HT1080 (cell line): Measurements from ENCODE around the gene SYNE2. TPM values are rescaled to one million over a fixed set of nuclear protein-coding genes. Genes with fewer than 3 reads are reported as not detected.
"Not testable (repeated sequence)": the region's sequence is repeated elsewhere in the genome, so short reads cannot be mapped to it uniquely, and the experiment has no call there.

Experiments
- DNase-seq: peaks from one replicate; pipeline ENCODE4 v3.0.0-alpha.2; 2015; ENCODE audit warnings: low read depth
- total RNA-seq: library from RNA; depleted of rRNA; stranded (reverse); fragments of >200 nt; shearing (Covaris generic); gene quantifications from 2 replicates; pipeline ENCODE4 v1.2.3, GENCODE V29; 2014

SYNE2 gene
- total RNA-seq, 1 experiment from 2014 or later: 6.9 TPM

DNA sequence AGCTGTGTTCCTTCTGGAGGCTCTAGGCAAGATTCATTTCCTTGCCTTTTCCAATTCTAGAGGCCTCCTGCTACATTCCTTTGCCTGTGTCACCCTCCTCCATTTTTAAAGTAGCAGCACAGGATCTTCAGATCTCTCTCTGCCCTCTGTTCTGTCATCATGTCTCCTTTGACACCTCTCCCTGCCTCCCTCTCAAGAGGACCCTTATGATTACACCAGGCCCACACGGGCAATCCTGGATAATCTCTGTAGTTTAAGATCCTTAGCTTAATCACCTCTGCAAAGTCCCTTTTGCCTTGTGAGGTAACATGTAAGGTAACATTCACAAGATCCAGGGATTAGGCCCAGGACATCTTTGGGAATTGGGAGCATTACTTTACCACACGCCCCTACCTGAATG is 155.2 kb downstream of the SYNE2 start:
- DNase-seq: no peak

- DNase-seq: no peak
Observed at GRCh38 chr14:64012003-64012402, 159.2 kb downstream of the SYNE2 start.

- no peak for DNase-seq
Observed at GRCh38 chr14:64012720-64013119, 159.9 kb downstream of the SYNE2 start.

- no peak for DNase-seq
Observed at GRCh38 chr14:64025479-64025878, 172.7 kb downstream of the SYNE2 start.

DNA sequence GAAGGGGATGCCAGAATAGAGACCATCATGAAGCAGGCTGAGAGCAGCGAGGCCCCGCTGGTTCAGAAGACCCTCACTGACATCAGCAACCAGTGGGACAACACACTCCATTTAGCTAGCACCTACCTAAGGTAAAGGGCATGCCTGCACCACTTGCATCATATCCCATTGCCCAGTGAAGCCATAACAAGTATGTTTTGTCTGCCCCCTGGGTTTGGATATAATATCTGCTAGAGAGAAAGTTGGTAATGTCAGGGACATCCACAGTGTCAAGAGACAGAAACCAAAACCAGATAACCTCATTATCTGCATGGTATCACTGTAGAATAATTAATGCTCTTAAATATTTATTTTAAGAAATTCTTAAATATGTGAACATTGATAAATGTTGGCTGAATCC is 173.8 kb downstream of the SYNE2 start:
- no peak for DNase-seq

GRCh38 chr14:64035143-64035542 is 182.3 kb downstream of the SYNE2 start:
- no peak for DNase-seq

DNA sequence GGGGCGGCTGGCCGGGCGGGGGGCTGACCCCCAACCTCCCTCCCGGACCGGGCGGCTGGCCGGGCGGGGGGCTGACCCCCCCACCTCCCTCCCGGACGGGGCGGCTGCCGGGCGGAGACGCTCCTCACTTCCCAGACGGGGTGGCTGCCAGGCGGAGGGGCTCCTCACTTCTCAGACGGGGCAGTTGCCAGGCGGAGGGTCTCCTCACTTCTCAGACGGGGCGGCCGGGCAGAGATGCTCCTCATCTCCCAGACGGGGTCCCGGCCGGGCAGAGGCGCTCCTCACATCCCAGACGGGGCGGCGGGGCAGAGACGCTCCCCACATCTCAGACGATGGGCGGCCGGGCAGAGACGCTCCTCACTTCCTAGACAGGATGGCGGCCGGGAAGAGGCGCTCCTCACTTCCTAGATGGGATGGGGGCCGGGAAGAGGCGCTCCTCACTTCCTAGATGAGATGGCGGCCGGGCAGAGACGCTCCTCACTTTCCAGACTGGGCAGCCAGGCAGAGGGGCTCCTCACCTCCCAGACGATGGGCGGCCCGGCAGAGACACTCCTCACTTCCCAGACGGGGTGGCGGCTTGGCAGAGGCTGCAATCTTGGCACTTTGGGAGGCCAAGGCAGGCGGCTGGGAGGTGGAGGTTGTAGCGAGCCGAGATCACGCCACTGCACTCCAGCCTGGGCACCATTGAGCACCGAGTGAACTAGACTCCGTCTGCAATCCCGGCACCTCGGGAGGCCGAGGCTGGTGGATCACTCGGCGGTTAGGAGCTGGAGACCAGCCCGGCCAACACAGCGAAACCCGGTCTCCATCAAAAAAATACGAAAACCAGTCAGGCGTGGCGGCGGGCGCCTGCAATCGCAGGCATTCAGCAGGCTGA is 185.3 kb downstream of the SYNE2 start:
- DNase-seq: not testable (repeated sequence)

DNA sequence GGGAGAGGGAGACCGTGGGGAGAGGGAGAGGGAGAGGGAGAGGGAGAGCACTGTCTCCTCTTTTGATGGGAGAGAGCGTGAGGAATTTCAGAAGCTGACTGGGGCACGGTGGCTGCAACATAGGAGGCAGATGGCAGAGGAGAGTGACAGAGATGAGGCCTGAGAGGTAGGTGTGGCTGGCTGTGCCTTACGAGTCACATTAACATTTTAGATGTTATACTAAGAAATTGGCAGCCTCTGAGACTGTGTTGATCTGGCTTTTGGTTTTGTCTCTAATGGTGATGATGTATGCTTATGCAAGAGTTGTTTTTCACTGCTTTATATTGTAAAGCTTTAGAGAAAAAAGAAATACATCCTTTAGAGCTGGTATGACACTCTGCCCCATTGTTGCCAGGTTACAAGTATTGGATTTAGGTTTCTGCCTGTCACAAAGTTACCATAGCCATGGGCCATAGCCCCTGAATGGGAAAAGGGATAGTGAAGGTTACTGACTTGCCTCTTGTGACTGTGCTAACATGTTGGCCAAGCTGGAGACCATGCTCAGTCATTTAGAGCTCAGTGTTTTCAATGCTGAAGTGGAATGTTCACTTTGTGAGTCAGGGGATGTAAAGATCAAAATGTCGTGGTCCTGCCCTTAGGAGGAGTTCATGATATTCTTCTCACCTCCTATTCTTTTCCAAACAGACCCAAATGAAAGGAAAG is 186.2 kb downstream of the SYNE2 start:
- no peak for DNase-seq

DNA sequence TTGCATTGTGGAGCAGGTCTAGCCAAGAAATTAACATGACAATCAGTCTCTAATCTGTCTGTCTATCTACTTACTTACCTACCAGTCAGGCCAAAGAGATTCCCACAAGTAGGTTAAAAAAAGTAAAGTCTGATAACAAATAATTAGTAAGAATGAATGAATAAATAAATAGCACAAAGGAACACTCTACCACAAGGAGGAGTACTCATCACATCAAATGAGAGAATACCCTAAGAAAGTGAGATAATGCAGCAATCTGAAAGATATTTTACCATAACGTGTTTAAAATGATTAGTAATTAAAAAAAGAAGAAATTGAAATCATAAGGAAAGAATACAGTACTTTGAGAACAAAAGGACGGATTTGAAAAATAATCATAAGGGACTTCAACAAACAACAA is 187.2 kb downstream of the SYNE2 start:
- no peak for DNase-seq

- not testable (repeated sequence) for DNase-seq
Observed at GRCh38 chr14:64043296-64043695, 190.5 kb downstream of the SYNE2 start.

DNA sequence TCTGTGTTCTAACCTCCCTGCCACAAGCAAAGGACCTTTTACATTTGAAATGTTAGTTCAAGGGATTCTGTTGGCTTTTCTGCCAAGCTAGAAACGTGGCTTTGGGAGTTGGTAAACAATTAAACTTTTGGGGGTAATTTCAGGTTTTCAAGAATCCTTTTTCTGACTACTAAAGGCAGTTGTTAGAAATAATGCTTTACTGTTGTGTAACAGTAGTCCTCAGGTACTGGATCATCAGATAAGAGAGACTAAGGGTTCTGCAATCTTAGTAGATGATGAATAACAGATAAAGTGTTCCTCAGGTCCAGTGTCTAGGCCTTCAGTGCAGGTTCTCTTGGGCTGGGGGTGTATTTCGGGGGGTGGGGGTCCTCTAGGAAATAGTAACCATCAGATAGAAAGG is 192.3 kb downstream of the SYNE2 start:
- no peak for DNase-seq

GRCh38 chr14:64049616-64050381 is 197.0 kb downstream of the SYNE2 start:
- DNase-seq: no peak

GRCh38 chr14:64053694-64054669 is 201.2 kb downstream of the SYNE2 start:
- DNase-seq: peak; percentile 62

GRCh38 chr14:64059454-64060198 is 206.8 kb downstream of the SYNE2 start:
- DNase-seq: no peak

- no peak for DNase-seq
Observed at GRCh38 chr14:64060199-64060545, 207.4 kb downstream of the SYNE2 start.

GRCh38 chr14:64060648-64061096 is 207.9 kb downstream of the SYNE2 start:
- peak; percentile 19 for DNase-seq

DNA sequence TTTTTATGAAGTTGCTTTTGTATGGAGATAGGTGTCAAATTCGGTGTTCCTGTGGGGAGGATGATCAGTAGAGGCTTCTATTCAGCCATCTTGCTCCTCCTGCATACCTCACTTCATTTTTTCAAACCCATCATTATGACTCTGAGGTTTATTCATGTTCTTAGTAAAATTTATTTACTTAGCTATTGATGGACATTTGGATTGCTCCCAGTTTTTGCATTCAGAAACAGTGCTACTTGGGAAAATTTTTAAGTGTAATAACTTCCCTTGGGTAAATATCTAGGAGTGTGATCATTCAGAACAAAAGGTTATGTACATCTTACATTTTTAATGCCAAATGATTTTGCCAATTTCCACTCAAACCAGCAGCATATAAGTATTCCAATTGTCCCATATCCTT is 208.3 kb downstream of the SYNE2 start:
- DNase-seq: no peak

GRCh38 chr14:64061706-64062105 is 208.9 kb downstream of the SYNE2 start:
- no peak for DNase-seq

DNA sequence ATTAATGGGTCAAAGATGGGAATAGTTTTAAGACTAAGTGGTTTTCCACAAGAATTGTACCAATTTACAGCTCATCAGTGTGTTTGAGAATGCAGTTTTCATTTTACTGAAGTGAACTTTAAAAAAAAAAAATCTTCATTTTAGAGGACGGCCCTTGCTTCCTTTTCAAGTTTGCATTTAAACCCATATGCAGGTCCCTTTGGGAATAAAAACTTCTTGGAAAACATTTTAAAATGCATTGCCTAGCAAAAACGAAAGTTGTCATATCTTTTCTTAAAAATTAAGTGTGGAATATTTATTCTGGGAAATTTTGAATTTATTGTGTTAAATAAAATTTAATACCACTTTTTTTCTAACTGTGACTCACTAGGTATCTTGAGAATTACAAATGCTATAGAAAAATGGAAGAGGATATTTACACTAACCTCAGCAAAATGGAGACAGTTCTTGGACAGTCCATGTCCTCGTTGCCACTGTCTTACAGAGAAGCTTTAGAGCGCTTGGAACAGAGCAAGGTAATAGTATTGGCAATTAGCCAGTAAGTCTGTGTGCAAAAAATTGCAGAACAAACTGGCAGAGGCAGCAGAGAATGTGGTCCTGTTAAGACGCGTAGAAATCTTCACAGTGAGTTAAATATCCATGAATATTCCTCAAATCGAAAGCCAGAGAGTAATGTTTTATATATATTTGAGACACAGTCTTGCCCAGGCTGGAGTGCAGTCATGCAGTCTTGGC is 209.7 kb downstream of the SYNE2 start:
- no peak for DNase-seq
